HG03432 (cell line): ENCODE measurements around the gene MAML1.
"Not testable (repeated sequence)": the region's sequence is repeated elsewhere in the genome, so short reads cannot be mapped to it uniquely, and the experiment has no call there.

ENCODE experiments used
- ATAC-seq: cut with Tn5 transposase; IDR thresholded peaks from one replicate; pipeline ENCODE4 v1.9.1; 2021; ENCODE audit warnings: mild to moderate bottlenecking, moderate library complexity; ENCODE audit not compliant: unreplicated experiment

The MAML1 gene

DNA sequence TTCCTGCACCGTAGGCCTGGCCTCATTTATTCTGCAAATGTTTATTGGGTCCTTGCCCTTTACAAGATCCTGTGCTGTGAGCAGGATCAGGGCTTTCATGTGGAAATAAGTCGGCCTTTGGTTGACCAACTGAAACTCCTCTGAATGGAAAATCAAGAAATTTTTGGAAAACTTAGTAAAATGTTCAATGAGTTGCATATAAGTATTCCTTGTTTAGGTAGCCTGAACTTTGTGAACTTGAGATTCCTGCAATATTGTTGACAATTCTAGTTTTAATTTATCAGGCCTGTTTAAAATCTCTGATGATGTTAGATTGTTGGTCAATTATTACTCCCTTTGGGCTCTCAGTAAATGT, 1.1 kb downstream of the MAML1 start:
- no peak for ATAC-seq

DNA sequence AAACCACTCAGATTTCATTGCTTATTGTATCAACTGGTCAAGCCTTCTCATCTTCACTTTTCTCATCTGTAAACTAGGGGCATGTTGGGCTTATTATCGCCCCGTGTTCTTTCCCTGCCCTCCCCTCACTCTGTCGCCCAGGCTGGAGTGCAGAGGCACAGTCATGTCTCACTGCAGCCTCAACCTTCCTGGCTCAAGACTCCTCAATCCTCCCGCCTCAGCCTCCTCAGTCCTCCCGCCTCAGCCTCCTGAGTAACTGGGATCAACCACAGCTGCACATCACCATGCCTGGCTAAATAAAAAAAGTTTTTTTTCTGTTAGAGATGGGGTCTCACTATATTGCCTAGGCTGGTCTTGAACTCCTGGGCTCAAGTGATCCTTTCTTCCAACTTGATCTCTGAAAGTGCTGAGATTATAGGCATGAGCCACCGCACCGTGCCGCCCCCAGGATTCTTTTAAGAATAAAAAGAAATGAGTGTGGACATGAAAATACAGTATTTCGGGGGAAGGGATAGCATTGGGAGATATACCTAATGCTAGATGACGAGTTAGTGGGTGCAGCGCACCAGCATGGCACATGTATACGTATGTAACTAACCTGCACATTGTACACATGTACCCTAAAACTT, 2.0 kb downstream of the MAML1 start:
- no peak for ATAC-seq

DNA sequence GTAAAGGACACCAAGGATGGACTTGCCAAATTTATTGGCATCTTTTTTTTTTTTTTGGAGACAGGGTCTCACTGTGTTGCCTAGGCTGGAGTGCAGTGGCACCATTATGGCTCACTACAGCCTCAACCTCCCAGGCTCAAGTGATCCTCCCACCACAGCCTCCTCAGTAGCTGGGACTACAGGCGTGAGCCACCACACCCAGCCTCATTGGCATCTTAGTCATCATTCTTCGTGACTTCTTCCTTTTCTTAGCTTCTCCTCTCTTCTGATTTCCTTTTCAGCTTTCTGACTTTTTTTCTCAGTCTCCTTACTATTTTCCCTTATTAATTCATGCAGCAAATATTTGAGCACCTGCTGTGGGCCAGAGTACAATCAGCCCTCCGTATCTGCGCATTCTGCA, 6.1 kb downstream of the MAML1 start:
- no peak for ATAC-seq

DNA sequence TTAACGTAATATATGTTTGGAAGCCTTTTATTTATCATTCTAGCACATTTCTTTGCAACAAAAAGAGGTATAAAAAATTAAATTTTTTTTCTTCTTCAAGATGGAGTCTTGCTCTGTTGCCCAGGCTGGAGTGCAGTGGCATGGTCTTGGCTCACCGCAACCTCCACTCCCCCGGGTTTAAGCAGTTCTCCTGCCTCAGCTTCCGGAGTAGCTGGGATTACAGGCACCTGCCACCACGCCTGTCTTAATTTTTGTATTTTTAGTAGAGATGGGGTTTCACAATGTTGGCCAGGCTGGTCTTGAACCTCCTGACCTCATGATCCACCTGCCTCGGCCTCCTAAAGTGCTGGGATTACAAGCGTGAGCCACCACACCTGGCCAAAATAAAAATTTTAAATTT, 11.5 kb downstream of the MAML1 start:
- ATAC-seq = not testable (repeated sequence)

DNA sequence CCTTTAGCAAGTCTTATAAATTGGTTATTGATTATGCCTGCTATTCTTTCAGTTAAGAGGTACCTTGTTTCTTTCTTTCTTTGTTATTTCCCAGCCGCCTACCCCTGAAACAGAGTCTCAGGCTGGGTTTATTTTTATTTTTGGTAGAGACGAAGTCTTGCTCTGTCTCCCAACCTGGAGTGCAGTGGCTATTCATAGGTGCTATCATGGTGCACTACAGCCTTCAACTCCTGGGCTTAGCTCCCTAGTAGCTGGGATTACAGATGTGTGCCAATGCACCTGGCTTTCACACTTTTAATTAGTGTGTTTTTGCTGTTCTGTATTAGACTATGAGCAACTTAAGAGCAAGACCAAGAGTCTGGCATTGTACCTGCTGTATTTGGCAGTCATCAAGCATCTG, 14.2 kb downstream of the MAML1 start:
- ATAC-seq = no peak

DNA sequence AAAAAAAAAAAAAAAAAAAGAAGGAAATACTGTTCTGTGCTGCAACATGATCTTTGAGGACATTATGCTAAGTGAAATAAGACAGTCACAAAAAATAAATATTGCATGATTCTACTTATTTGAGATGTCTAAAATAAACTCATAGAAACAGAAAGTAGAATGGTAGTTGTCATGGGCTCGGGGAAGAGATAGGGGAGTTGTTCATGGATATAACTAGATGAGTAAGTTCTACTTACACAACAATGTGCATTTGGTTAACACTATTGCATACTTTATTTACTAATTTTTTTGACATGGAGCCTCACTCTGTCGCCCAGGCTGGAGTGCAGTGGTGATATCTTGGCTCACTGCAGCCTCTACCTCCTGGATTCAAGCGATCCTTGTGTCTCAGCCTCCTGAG, 15.2 kb downstream of the MAML1 start:
- ATAC-seq = no peak

DNA sequence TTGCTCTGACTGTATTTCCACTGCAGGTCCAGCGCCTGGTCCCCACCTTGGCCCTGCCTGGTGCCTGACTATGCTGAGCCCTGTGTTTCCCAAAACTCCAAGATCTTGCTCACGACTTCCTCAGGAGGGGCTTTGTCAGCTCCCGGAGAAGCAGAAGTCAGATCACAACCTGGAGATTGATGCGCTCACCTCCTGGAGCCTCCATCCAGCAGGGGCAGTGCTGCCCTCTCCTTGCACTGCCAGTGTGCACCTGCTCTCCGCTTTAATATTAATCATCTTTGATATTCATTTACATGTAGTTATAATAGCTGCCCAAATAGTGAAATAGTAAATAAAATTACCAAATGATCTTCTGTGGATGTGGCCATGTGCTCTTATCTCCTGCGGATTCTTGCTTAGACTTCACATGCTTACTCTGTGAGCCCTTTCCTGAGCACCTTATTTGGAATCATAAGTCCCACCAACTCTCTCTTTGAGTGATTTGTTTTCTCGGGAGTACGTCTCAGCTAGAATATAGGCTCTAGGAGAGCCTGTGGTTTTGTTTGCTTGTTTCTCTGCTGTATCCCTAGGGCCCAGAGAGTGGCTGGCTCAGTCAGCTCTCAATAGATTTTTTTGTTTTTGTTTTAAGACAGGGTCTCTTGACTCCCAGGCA, 17.4 kb downstream of the MAML1 start:
- no peak for ATAC-seq

DNA sequence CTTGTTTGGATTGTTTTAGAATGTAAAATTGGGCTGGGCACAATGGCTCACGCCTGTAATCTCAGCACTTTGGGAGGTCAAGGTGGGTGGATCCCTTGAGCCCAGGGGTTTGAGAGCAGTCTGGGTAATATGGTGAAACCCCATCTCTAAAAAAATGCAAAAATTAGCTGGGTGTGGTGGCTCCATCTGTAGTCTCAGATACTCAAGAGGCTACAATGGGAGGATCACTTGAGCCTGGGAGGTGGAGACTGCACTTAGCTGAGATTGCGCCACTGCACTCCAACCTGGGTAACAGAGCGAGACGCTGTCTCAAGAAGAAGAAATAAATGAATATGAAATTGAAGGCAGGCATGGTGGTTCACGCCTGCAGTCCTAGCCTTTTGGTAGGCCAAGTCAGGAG, 21.3 kb downstream of the MAML1 start:
- no peak for ATAC-seq

DNA sequence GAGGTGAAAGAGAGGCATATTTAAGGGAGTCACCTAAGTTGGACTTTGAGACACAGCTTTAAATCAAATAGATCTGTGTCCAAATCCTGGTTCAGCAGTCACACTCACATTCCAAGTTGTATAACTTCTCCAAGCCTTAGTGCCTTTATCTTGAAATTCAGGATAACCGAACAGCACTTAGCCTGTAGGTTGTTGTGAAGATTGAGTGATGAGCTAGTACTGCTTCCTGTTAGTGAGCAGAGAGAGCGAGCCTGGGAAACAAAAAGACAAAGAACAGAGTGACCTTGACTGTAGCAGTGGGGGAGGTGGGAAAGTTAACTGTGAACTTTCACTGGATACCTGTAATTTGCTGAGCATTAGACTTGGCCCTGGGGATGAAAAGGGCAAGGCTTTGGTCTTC, 22.4 kb downstream of the MAML1 start:
- ATAC-seq = no peak

DNA sequence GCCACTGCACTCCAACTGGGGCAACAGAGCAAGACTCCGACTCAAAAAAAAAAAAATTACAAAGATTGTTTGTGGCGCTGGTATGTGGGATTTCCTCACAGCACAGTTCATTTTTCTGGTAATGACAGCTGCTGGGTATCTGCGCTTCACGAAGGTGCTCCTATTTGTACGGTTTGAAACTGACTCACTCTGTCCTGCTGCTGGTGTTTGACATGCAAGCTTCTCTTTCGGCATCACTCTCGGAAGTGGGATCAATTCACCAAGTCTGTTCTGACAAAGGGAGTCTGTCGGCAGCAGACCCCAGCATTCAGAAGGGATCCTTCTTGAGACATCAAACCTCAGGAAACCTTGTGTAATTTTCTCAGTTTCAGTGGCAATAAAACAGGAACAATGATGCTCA, 26.3 kb downstream of the MAML1 start:
- no peak for ATAC-seq

DNA sequence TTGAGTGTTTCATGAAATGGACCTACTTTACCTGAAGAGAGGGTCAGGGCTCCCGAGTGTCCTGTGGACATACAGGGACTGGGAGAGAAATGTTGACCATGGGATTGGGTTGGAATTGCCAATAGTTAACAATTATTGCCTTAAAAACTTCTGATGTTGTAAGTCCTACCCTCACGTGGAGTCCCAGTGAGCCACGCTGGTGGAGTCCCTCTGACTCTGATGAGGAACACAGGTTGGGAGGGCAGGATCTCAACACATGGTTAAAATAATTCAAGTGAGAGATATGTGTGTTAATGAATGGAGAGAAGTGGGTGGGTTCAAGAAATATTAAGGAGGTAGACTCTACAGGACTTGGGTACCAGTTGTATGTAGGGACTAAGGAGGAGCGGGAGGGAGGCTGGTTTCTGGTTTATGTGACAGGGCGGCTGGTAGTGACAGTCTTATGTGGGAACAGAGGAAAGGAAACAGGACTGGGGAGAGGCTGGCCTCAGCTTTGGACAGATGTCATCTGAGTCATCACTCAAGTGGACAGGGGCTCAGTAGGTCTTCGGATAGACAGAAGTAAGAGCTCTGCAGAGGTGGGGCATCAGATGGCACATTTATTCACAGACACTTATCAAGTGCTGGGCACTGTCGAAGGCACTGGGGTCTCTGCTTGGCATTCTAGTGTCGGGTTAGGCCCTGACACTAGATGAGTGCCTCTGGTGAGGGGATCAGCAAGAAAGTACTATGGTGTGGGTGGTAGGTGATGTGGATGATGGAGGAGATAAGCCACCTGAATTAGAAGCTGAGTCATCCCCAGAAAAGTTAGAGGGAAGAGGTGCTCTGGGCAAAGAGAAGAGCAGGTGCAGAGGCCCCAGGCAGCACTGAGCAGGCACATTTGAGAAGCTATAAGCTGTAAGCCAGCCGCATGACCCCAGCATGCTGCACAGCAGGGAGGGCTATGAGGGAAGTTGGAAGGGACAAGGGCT, 27.2 kb downstream of the MAML1 start:
- peak; percentile 57 for ATAC-seq

DNA sequence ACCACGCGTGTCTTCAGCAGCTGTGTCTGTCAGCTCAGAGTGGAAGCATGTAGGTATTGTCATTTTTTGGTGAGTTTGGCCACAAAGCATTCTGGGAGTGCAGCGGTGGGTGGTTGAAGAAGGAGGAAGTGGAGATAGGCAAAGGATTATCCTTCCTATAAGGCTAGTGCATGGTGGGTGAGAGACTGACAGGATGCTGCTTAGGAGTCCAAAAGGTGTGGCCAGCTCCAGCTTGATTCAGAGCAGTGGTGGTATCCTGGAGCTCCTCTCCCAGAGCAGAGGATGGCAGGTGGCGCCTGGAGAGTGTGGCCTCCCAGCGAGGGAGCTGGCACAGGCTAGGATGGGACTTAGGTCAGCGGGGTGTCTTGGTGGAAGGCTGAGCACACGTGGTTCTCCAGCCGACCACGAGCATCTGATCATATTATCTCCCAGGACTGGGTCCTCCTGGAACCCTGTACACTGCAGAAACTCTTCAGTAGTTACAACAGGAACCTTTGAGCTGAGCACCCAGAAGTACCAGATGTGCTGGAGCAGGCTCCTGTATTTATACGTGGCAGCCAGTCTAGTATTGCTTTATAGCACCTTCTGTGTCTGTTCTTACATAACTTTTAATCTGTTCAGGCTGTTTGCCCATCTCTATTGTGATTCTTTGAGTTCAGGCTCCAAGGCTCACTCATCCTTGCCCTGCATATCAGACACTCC, 29.6 kb downstream of the MAML1 start:
- peak; percentile 38 for ATAC-seq

DNA sequence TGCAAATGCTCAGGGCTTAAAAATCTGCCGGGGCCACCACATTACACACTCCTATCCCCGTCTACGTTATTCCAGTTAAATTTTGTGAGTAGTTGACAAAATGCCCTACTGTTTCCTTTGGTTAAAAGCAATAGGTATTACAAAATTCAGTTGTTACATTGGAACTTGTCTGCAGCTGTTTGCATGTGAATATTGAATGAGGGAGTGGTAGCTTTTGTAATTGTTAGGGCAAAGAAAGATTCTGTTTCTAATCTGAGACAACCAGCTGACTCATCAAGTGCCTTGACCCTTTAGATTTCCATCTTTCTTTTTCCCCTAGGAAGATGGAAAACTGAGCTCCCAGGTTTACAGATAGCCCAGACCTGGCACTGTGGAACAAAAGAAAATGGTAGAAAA, 30.2 kb downstream of the MAML1 start:
- ATAC-seq = no peak

DNA sequence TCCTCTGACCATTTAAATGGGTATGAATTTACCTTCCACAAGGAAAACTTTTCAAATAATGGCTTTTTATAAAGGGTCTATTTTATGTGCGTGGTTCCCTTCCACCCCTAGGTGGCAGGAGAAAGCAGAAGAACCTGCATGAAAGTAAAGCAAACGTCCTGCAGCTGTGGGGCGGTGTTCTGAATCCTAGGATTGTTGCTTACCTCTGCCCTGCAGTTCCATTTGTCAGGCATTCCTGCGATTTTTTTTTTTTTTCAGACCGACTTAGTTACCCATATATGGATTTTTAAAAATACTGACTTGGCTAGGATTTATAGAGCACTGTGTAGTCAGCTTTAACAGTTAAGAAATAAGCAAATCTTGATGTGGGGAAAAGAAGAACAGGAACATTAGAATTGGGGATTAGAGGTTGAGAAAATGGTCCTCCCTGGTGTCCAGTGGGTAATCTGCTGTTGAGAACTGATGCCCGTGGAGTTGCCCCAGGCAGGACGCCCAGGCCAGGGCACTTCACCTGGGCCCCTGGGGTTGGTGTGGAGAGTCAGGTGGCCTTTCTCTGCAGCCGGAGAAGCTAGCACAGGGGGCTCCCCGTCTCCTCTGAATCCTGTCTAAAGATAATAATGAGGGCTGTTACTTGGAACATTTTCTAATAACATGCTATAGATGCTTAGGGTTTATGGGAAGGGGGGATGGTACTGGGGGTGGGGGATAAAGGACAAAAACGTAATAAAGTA, 30.8 kb downstream of the MAML1 start:
- ATAC-seq = peak; percentile 56

DNA sequence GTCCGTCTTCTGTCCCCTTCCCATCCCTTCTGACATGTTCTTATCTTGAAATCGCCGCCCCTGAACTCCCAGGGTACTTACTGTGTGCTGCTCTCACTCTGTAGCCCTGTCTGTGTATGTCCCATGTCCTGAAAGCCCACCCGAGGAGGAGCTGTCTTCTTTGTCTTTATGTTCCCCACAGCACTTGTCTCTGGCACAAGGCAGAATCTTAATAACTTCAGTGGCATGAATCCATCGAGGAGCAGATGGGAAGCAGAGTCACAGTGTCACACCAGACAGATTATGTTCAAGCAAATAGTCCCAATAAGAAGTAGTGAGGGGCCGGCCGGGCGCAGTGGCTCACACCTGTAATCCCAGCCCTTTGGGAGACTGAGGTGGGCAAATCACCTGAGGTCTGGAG, 31.4 kb downstream of the MAML1 start:
- ATAC-seq = no peak

DNA sequence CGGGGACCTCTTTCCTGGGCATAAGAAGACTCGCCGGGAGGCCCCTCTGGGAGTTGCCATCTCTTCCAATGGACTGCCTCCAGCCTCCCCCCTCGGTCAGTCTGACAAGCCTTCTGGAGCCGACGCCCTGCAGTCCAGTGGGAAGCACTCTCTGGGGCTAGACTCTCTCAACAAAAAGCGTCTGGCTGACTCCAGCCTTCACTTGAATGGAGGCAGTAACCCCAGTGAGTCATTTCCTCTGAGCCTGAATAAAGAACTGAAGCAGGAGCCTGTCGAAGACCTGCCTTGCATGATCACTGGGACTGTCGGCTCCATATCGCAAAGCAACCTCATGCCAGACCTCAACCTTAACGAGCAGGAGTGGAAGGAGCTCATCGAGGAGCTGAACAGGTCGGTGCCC, 32.8 kb downstream of the MAML1 start:
- no peak for ATAC-seq

DNA sequence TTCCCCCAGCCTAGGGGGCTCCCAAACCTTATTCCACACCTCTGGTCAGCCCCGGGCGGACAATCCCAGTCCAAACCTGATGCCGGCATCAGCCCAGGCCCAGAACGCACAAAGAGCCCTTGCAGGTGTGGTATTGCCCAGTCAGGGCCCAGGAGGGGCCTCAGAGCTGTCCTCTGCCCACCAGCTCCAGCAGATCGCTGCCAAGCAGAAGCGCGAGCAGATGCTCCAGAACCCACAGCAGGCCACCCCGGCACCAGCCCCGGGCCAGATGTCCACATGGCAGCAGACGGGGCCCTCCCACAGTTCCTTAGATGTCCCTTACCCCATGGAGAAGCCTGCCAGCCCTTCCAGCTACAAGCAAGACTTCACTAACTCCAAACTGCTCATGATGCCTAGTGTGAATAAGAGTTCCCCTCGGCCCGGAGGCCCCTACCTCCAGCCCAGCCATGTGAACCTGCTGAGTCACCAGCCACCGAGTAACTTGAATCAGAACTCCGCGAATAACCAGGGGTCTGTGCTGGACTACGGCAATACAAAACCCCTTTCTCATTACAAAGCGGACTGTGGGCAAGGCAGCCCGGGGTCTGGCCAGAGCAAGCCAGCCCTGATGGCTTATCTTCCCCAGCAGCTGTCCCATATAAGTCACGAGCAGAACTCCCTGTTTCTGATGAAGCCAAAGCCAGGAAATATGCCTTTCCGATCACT, 33.6 kb downstream of the MAML1 start:
- ATAC-seq = no peak

DNA sequence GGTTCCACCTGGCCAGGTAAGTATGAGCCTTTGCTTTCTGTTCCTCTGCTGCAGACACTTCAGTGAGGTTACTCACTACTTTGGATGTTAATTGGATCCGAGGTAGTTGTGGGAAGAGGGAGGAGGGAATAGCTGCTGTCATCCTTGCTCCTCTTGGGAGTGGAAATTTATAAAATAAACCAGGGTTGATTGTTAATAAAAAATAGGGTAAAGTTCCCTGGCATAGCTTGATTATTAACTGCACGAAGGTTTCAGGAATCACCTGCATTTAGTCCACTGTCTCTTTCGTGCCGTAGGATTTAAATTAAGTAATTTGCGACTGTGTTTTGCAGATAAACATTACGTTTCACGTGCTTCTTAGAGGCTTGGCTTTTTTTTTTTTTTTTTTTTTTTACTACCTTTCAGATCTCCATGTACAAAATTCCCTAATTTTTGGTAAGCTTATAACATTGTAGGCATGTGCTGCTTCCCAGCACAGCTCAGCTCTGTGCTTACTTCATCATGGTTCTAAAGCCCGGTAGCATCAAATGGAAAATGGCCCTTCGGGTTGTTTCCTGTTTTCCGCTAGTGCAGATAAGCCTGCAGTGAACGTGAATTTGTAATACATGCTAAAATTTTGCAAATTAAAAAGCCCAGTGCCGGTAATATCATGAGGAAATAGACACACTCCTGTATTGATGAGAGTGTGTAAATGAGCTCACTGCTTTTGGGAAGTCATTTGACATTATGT, 34.3 kb downstream of the MAML1 start:
- ATAC-seq = no peak

DNA sequence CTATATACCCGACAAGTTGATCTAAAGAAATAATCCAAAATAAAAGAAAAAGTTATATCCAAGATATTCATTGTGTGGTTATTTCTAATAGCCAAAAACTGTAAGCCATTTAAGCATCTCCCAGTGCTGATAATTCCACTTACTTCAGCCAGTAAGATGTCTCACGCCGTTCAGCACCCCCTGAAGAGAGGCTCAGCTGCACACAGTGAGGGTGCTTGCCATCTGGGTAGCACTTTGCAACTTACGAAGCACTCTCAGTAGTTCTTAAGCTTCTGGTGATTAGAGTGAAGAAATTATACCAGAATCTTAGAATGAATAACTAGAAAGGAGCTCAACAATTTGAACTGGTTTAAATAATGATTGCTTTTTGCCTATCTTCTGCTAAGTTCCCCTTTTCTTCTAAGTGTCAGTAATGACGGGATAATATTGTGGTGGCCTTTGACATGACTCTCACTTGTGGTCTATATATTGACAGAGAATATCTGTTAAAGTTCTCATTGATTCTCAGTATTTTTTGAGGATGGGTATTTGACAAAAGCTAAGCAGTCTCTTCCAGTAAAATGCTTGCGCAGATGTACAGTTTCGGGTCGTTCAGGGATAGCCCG, 35.0 kb downstream of the MAML1 start:
- ATAC-seq = no peak
